Lower leg skin (tissue), 3 donors: ENCODE data around the gene SIRT5.

Source experiments
- POLR2A ChIP-seq, 2 donors: fragments of 450-650 bp; IDR thresholded peaks; one replicate each; pipeline ENCODE4 v1.6.1; 2016 to 2017; ENCODE audit warnings: antibody characterized with exemption in 2 of 2, mild to moderate bottlenecking in 1 of 2, moderate library complexity in 1 of 2
- TF ChIP-seq, protein P1 (sequence below), 3 donors: fragments of 450-650 bp; IDR thresholded peaks; one replicate each; pipeline ENCODE4 v1.5.1; 2016; ENCODE audit warnings: antibody characterized with exemption in 3 of 3, mild to moderate bottlenecking in 3 of 3, moderate library complexity in 2 of 3

DNA sequence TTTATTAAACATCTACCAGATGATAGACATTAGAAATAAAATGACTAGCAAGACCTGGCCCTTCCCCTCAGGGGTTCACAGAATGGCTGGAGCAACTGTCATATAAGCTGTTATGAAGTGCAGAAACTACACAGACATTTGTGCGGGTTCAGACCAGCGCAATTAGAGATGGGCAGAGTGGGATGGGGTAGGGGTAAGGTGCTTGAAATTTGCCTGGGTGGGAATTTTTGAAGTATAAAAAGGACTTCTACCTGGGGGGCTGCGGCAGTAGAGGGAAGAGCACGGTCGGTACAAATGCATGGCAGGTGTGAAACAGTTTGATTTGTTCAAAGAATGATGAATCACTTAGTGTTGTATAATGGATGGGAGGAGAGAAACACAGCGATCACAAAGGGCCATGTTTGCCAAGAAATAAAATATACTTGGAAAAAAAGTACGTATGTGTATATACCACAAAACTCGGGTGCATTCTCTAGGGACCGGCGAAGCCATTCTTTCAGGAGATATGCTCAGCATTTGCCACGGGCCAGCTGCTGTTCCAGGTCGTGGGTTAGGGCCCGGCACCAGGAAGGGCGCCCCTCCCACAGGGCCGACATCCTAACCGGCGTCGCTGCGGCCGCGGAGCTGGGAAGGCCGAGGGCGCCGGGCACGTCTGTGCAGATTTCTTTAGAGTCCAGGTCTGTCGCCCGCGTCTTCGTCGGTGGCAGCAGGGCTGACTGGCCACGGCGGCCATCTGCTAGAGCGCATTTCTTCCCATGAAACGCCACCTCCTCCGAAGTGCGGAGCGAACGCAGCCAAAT is 39.9 kb downstream of the SIRT5 start:
- TF ChIP-seq, protein P1, sequence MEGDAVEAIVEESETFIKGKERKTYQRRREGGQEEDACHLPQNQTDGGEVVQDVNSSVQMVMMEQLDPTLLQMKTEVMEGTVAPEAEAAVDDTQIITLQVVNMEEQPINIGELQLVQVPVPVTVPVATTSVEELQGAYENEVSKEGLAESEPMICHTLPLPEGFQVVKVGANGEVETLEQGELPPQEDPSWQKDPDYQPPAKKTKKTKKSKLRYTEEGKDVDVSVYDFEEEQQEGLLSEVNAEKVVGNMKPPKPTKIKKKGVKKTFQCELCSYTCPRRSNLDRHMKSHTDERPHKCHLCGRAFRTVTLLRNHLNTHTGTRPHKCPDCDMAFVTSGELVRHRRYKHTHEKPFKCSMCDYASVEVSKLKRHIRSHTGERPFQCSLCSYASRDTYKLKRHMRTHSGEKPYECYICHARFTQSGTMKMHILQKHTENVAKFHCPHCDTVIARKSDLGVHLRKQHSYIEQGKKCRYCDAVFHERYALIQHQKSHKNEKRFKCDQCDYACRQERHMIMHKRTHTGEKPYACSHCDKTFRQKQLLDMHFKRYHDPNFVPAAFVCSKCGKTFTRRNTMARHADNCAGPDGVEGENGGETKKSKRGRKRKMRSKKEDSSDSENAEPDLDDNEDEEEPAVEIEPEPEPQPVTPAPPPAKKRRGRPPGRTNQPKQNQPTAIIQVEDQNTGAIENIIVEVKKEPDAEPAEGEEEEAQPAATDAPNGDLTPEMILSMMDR (IDR thresholded peaks at IDR 0.05), result no peak
- no peak for TF ChIP-seq POLR2A (IDR thresholded peaks at IDR 0.05)
